Spleen (tissue), 7 donors: Measurements from ENCODE around the gene OSBPL8.

Experiments
- CTCF ChIP-seq, 11 experiments: fragments of 200-600 bp in 7 of 11; fragments of 450-650 bp in 4 of 11; sonication (generic) in 4 of 11; IDR thresholded peaks in 8 of 11; conservative IDR thresholded peaks in 3 of 11; 1 replicate in 7 of 11; 2 replicates in 4 of 11; pipeline versions ENCODE4 v1.4.0 to v1.8.0; 2016 to 2021; ENCODE audit warnings: antibody characterized with exemption in 11 of 11, inconsistent platforms in 4 of 11, mild to moderate bottlenecking in 1 of 11
- POLR2A ChIP-seq, 3 donors: fragments of 450-650 bp; IDR thresholded peaks; one replicate each; pipeline ENCODE4 v1.5.1; 2017; ENCODE audit warnings: antibody characterized with exemption in 3 of 3, mild to moderate bottlenecking in 1 of 3
- POLR2AphosphoS5 ChIP-seq, 3 donors: sonication (generic); formaldehyde crosslinking; IDR thresholded peaks; one replicate each; pipeline ENCODE4 v1.5.1; 2017; ENCODE audit warnings: antibody characterized with exemption in 3 of 3
- donor health status: DM: no; HTN: no; CAD: no; lungs with moderate emphysema.
- donor health status: DM: no; HTN: no; CAD: no.
- donor health status: DM: no; HTN: no; CAD: no.

- TF ChIP-seq CTCF (IDR thresholded peaks at IDR 0.05 in 8 of 11, conservative IDR thresholded peaks at IDR 0.05 in 3 of 11) (peak in 6 of 11 experiments; percentile 18 to 38 (median 34)), POLR2A (IDR thresholded peaks at IDR 0.05) (no peak), POLR2AphosphoS5 (IDR thresholded peaks at IDR 0.05) (no peak)
Observed at GRCh38 chr12:76346798-76347420, 212.7 kb downstream of the OSBPL8 start.
